ENCODE measurements around the gene SYNGR1. TPM values are rescaled to one million over a fixed set of nuclear protein-coding genes. Genes with fewer than 3 reads are reported as not detected.

The SYNGR1 gene
- total and polyA plus RNA-seq, 2 donors (not counting 1 experiment from before 2014, with no cell fraction given), result 9.4 to 31.9 TPM

DNA sequence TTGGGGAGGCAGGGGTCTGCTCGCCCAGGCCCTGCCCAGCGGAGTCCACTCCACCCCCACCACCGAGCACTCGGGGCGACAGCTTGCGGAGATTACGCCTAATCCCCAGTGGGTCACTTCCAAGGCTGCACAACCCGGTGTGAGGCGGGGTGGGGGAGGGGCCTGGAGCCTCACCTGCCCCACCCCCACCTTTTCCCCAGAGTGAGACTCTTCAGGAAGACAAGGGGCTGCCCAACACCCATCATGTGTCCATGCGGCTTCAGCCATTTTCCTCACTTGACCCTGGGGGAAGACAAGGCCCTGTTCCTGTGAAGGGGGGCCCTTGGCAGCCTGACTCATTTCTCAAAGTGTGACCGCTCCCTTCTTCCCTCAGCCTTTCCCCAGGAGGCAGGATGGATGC lies 12.5 kb downstream of the SYNGR1 start:
- Mint-ChIP-seq H3K4me1 (peaks cover 31% of the 10 kb centered on the region), H3K4me3 (no peak overlapping the region), H3K27me3 (no peaks in the 10 kb centered on the region), H3K27ac (no peak overlapping the region), H3K9me3 (ENCODE audit: insufficient read depth) (no peaks in the 10 kb centered on the region)
- no peak for TF ChIP-seq EZH2 (IDR thresholded peaks at IDR 0.05; ENCODE audit: borderline replicate concordance, insufficient read depth, low read depth, low read length, poor library complexity, severe bottlenecking)
- TF ChIP-seq CTCF (IDR thresholded peaks at IDR 0.05), result no peak
- no peak for ATAC-seq (ENCODE audit: low read depth)
- Histone ChIP-seq H3K9ac (ENCODE audit: low read length) (no peak overlapping the region), H3K36me3 (replicated peaks in 1 of 2; ENCODE audit: control extremely low read depth in 1 of 2, control insufficient read depth in 1 of 2, extremely low read depth in 1 of 2, insufficient read depth in 2 of 2, low read length in 1 of 2) (no peaks in the 10 kb centered on the region), H4K20me1 (ENCODE audit: control insufficient read depth, insufficient read depth, low read length, poor library complexity, severe bottlenecking) (no peaks in the 10 kb centered on the region), H3K4me1 (ENCODE audit: control insufficient read depth in 2 of 2, insufficient read depth in 2 of 2, low read length in 2 of 2) (peaks cover 6 to 11% of the 10 kb centered on the region in 2 donors), H2AFZ (ENCODE audit: insufficient read depth, low read depth, low read length, poor library complexity, severe bottlenecking) (no peak overlapping the region), H3K4me2 (replicated peaks; ENCODE audit: low read depth, low read length, poor library complexity, severe bottlenecking) (no peak overlapping the region), H3K79me2 (ENCODE audit: control insufficient read depth, insufficient read depth, low read length) (no peaks in the 10 kb centered on the region), H3K9me3 (ENCODE audit: control extremely low read depth in 1 of 3, control insufficient read depth in 2 of 3, insufficient read depth in 1 of 3, low read length in 2 of 3) (no peaks in the 10 kb centered on the region), H3K27ac (ENCODE audit: low read length in 2 of 2) (no peak overlapping the region), H3K4me3 (ENCODE audit: control extremely low read depth in 1 of 5, extremely low read depth in 1 of 5, insufficient read depth in 1 of 5, low read depth in 2 of 5, low read length in 4 of 5) (no peak overlapping the region), H3K27me3 (replicated peaks in 1 of 4; ENCODE audit: control extremely low read depth in 1 of 4, control insufficient read depth in 3 of 4, insufficient read depth in 4 of 4, low read length in 3 of 4) (no peaks in the 10 kb centered on the region)
- DNase-seq, result no peak
- POLR2A ChIA-PET, result interaction anchor here (0.7 kb wide), 1 partner anchor 477 kb away, joined by 3 read pairs; no protein-coding TSS in a partner anchor
- CTCF ChIA-PET, result interaction anchor here (0.6 kb wide), 1 partner anchor 10 kb away, joined by 3 read pairs; no protein-coding TSS in a partner anchor
- intact Hi-C loops (cut with micrococcal nuclease), result no loop called here
- 57% methylated on average over 3 of the region's 11 CpGs for WGBS (ENCODE audit: insufficient coverage)

- ChIA-PET POLR2A (no interaction called here), CTCF (interaction anchor here (0.6 to 0.7 kb wide), 2 partner anchors 9 to 19 kb away, joined by 3 read pairs; no protein-coding TSS in a partner anchor)
- H3K27ac ChIP-seq (ENCODE audit: low read length in 2 of 2), result no peak overlapping the region
- Mint-ChIP-seq H3K27ac (no peak overlapping the region), H3K9me3 (ENCODE audit: insufficient read depth) (no peaks in the 10 kb centered on the region), H3K4me1 (peaks cover 34% of the 10 kb centered on the region), H3K4me3 (no peak overlapping the region), H3K27me3 (no peaks in the 10 kb centered on the region)
- no peaks in the 10 kb centered on the region for H3K27me3 ChIP-seq (replicated peaks in 1 of 4; ENCODE audit: control extremely low read depth in 1 of 4, control insufficient read depth in 3 of 4, insufficient read depth in 4 of 4, low read length in 3 of 4)
- H3K9me3 ChIP-seq (ENCODE audit: control extremely low read depth in 1 of 3, control insufficient read depth in 2 of 3, insufficient read depth in 1 of 3, low read length in 2 of 3), result no peaks in the 10 kb centered on the region
- peaks cover 6 to 13% of the 10 kb centered on the region in 2 donors for H3K4me1 ChIP-seq (ENCODE audit: control insufficient read depth in 2 of 2, insufficient read depth in 2 of 2, low read length in 2 of 2)
- ATAC-seq (ENCODE audit: low read depth) (no peak), DNase-seq (no peak)
- no peaks in the 10 kb centered on the region for H4K20me1 ChIP-seq (ENCODE audit: control insufficient read depth, insufficient read depth, low read length, poor library complexity, severe bottlenecking)
- H3K36me3 ChIP-seq (replicated peaks in 1 of 2; ENCODE audit: control extremely low read depth in 1 of 2, control insufficient read depth in 1 of 2, extremely low read depth in 1 of 2, insufficient read depth in 2 of 2, low read length in 1 of 2), result no peaks in the 10 kb centered on the region
- no peak overlapping the region for H3K4me3 ChIP-seq (ENCODE audit: control extremely low read depth in 1 of 5, extremely low read depth in 1 of 5, insufficient read depth in 1 of 5, low read depth in 2 of 5, low read length in 4 of 5)
- no peaks in the 10 kb centered on the region for H3K79me2 ChIP-seq (ENCODE audit: control insufficient read depth, insufficient read depth, low read length)
- TF ChIP-seq EZH2 (IDR thresholded peaks at IDR 0.05; ENCODE audit: borderline replicate concordance, insufficient read depth, low read depth, low read length, poor library complexity, severe bottlenecking), result no peak
- TF ChIP-seq CTCF (IDR thresholded peaks at IDR 0.05), result no peak
- no peak overlapping the region for H3K4me2 ChIP-seq (replicated peaks; ENCODE audit: low read depth, low read length, poor library complexity, severe bottlenecking)
- intact Hi-C loops (cut with micrococcal nuclease), result no loop called here
- 96% methylated on average over 4 of the region's 4 CpGs for WGBS (ENCODE audit: insufficient coverage)
- H2AFZ ChIP-seq (ENCODE audit: insufficient read depth, low read depth, low read length, poor library complexity, severe bottlenecking), result no peak overlapping the region
- H3K9ac ChIP-seq (ENCODE audit: low read length), result no peak overlapping the region
Measured at GRCh38 chr22:39362932-39363331, 13.1 kb downstream of the SYNGR1 start.

Data from B cell (primary cell).